Right lobe of liver (tissue), 4 donors: ENCODE data around the gene CDH16.

Experiments
- POLR2A ChIP-seq: fragments of 450-650 bp; IDR thresholded peaks from one replicate; pipeline ENCODE4 v1.6.1; 2017; ENCODE audit warnings: antibody characterized with exemption, mild to moderate bottlenecking
- TF ChIP-seq, protein P1 (sequence below), 4 donors: fragments of 200-600 bp in 3 of 4; fragments of 450-650 bp in 1 of 4; IDR thresholded peaks; one replicate each; pipeline versions ENCODE4 v1.5.1 to v1.8.0; 2016 to 2022; ENCODE audit warnings: antibody characterized with exemption in 4 of 4, mild to moderate bottlenecking in 2 of 4
- donor health status: DM: no; HTN: no; CAD: no.
- donor health status: DM: no; HTN: no; CAD: no.
- donor health status: DM: no; HTN: yes; CAD: no.

DNA sequence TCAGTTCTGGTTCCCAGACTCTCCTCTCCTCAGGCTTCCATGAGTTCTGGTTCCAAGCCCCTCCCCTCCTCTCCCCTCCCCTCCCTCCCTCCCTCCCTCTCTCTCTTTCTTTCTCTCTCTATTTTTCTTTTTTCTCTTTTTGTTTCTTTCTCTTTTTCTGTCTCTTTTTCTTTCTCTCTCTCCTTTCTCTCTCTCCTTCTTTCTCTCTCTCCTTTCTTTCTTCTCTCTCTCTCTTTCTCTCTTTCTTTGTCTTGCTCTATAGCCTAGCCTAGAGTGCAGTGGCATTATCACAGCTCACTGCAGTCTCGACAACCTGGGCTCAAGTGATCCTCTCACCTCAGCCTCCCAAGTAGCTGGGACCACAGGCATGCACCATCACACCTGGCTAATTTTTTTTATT is 41.6 kb upstream of the CDH16 start:
- TF ChIP-seq, protein P1, sequence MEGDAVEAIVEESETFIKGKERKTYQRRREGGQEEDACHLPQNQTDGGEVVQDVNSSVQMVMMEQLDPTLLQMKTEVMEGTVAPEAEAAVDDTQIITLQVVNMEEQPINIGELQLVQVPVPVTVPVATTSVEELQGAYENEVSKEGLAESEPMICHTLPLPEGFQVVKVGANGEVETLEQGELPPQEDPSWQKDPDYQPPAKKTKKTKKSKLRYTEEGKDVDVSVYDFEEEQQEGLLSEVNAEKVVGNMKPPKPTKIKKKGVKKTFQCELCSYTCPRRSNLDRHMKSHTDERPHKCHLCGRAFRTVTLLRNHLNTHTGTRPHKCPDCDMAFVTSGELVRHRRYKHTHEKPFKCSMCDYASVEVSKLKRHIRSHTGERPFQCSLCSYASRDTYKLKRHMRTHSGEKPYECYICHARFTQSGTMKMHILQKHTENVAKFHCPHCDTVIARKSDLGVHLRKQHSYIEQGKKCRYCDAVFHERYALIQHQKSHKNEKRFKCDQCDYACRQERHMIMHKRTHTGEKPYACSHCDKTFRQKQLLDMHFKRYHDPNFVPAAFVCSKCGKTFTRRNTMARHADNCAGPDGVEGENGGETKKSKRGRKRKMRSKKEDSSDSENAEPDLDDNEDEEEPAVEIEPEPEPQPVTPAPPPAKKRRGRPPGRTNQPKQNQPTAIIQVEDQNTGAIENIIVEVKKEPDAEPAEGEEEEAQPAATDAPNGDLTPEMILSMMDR (IDR thresholded peaks at IDR 0.05), result no peak
- TF ChIP-seq POLR2A, result no peak
